ENCODE measurements around the gene SCARB2. TPM values are rescaled to one million over a fixed set of nuclear protein-coding genes. Genes with fewer than 3 reads are reported as not detected.

The SCARB2 gene
- total and polyA plus RNA-seq, 7 donors, result 58.5 to 199 (median 109) TPM

- H3K9me3 ChIP-seq, result no peaks in the 10 kb centered on the region
- no peaks in the 10 kb centered on the region for H3K36me3 ChIP-seq (ENCODE audit: insufficient read depth in 1 of 2, low read depth in 1 of 2)
- WGBS, 3 donors, result 43 to 77% (median 46%) methylated on average over 3 of the region's 3 CpGs
- ATAC-seq (peak in 1 of 4 donors; percentile 36), DNase-seq (no peak)
- intact Hi-C loops (cut with DNase I), result no loop called here
- peaks cover 71% of the 10 kb centered on the region for H3K4me1 ChIP-seq
- H3K4me3 ChIP-seq, result peak overlapping the region; percentile 95
- H3K27me3 ChIP-seq (ENCODE audit: insufficient read depth in 3 of 3, low read length in 2 of 3), result no peaks in the 10 kb centered on the region
- peak overlapping the region; percentile 97 for H3K27ac ChIP-seq
- no peak for TF ChIP-seq CTCF (IDR thresholded peaks at IDR 0.05)
Measured at GRCh38 chr4:76215077-76215476, 1.5 kb upstream of the SCARB2 start.

GRCh38 chr4:76214177-76214675 lies 602 bp upstream of the SCARB2 start:
- Histone ChIP-seq H3K36me3 (ENCODE audit: insufficient read depth in 1 of 2, low read depth in 1 of 2) (no peaks in the 10 kb centered on the region), H3K27me3 (ENCODE audit: insufficient read depth in 3 of 3, low read length in 2 of 3) (no peaks in the 10 kb centered on the region), H3K4me3 (peak overlapping the region; percentile 95), H3K27ac (peak overlapping the region; percentile 97), H3K9me3 (no peaks in the 10 kb centered on the region), H3K4me1 (peaks cover 71% of the 10 kb centered on the region)
- intact Hi-C loops (cut with DNase I), result loop anchor here (5.0 kb wide), 2 partner anchors 67 to 93 kb away; partner anchors contain the start of genes NUP54 (in 1 of the 2) and STBD1 (in 1 of the 2)
- DNase-seq (no peak), ATAC-seq (peak in 3 of 4 donors; percentile 30 to 57 (median 43))
- WGBS, 3 donors, result 6 to 12% (median 9%) methylated on average over 10 of the region's 10 CpGs
- no peak for TF ChIP-seq CTCF (IDR thresholded peaks at IDR 0.05)

GRCh38 chr4:76212851-76213414 lies 691 bp downstream of the SCARB2 start:
- no peak for TF ChIP-seq CTCF (IDR thresholded peaks at IDR 0.05)
- ATAC-seq (no peak), DNase-seq (no peak)
- H3K27me3 ChIP-seq (ENCODE audit: insufficient read depth in 3 of 3, low read length in 2 of 3), result no peaks in the 10 kb centered on the region
- no peaks in the 10 kb centered on the region for H3K9me3 ChIP-seq
- no peaks in the 10 kb centered on the region for H3K36me3 ChIP-seq (ENCODE audit: insufficient read depth in 1 of 2, low read depth in 1 of 2)
- intact Hi-C loops (cut with DNase I), result loop anchor here (5.0 kb wide), 2 partner anchors 66 to 94 kb away; partner anchors contain the start of genes NUP54 (in 1 of the 2) and STBD1 (in 1 of the 2)
- H3K4me1 ChIP-seq, result peaks cover 71% of the 10 kb centered on the region
- H3K4me3 ChIP-seq, result peak overlapping the region; percentile 95
- WGBS, 3 donors, result 0 to 1% (median 0%) methylated on average over 14 of the region's 14 CpGs
- H3K27ac ChIP-seq, result peak overlapping the region; percentile 97

DNA sequence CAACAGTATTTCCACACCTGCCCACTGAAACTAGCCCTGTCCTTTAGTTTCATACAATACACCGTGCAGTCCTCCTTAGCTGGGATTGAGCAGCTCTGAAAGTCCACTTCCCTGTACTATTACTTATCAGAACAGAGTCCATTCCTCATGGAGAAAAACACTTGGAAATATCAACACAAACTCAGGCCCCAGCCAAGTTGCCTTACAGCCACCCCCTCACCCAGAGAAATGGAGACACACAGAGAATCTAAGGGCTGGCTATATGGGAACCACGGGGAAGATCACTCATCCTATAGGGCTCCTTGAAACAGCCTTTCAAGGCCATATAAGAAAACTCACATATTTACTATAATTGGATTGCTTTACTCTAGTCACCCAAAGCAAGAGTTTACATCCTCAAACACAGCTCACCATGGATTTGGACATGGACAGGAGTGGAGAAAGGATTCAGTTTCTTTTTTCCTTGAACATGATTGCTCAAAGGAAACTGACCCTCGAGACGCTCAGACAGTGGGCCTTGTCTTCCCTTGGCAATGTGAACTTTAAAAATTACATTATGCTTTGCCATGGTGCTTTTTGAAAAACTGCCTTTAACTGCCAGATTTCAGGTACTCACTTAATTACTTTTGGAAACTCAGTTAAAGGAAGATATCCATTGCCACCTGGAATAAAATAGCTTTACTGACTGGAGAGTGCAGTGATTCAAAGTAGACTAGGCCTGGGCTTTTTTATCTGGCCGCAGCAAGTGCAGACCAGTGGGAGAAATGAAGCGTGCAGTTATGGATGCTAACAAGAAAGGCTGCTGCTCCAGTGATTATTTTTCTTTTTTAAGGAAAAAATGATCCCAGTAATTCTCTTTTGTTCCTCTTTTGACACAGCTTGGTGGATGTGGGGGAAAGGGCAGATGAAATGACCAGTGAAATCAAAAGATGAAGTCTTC lies 1.6 kb downstream of the SCARB2 start:
- intact Hi-C loops (cut with DNase I), result loop anchor here (5.0 kb wide), 2 partner anchors 65 to 95 kb away; partner anchors contain the start of genes NUP54 (in 1 of the 2) and STBD1 (in 1 of the 2)
- ATAC-seq (no peak), DNase-seq (no peak)
- 15 to 26% (median 18%) methylated on average over 6 of the region's 6 CpGs for WGBS, 3 donors
- Histone ChIP-seq H3K4me1 (peaks cover 71% of the 10 kb centered on the region), H3K27ac (peak overlapping the region; percentile 97), H3K9me3 (no peaks in the 10 kb centered on the region), H3K27me3 (ENCODE audit: insufficient read depth in 3 of 3, low read length in 2 of 3) (no peaks in the 10 kb centered on the region), H3K36me3 (ENCODE audit: insufficient read depth in 1 of 2, low read depth in 1 of 2) (no peaks in the 10 kb centered on the region), H3K4me3 (peak overlapping the region; percentile 95)
- TF ChIP-seq CTCF (IDR thresholded peaks at IDR 0.05), result no peak
